GM21619 (cell line): ENCODE data around the gene LAIR1.
"Not testable (repeated sequence)": the region's sequence is repeated elsewhere in the genome, so short reads cannot be mapped to it uniquely, and the experiment has no call there.

Experiments used
- ATAC-seq: cut with Tn5 transposase; IDR thresholded peaks from one replicate; pipeline ENCODE4 v1.9.1; 2021; ENCODE audit not compliant: unreplicated experiment

LAIR1 gene

GRCh38 chr19:54364775-54365257 is at the start of gene LAIR1:
LAIR1 (minus strand) TSS chr19:54364931; CDS start chr19:54364804, 127 bp downstream.
- ATAC-seq = no peak

- ATAC-seq = no peak
Observed at GRCh38 chr19:54414156-54414555, 49.4 kb upstream of the LAIR1 start.

GRCh38 chr19:54412877-54413276 is 48.1 kb upstream of the LAIR1 start:
- no peak for ATAC-seq

- ATAC-seq = no peak
Observed at GRCh38 chr19:54411033-54411432, 46.3 kb upstream of the LAIR1 start.

- no peak for ATAC-seq
Observed at GRCh38 chr19:54408456-54409026, 43.8 kb upstream of the LAIR1 start.

GRCh38 chr19:54407780-54408179 is 43.0 kb upstream of the LAIR1 start:
- ATAC-seq = no peak

GRCh38 chr19:54405628-54406027 is 40.9 kb upstream of the LAIR1 start:
- ATAC-seq = no peak

GRCh38 chr19:54403054-54403453 is 38.3 kb upstream of the LAIR1 start:
- ATAC-seq = no peak

- ATAC-seq = no peak
Observed at GRCh38 chr19:54400913-54401312, 36.2 kb upstream of the LAIR1 start.

GRCh38 chr19:54399189-54399588 is 34.5 kb upstream of the LAIR1 start:
- no peak for ATAC-seq

- no peak for ATAC-seq
Observed at GRCh38 chr19:54395685-54396084, 31.0 kb upstream of the LAIR1 start.

- ATAC-seq = no peak
Observed at GRCh38 chr19:54393381-54393780, 28.6 kb upstream of the LAIR1 start.

GRCh38 chr19:54392105-54392504 is 27.4 kb upstream of the LAIR1 start:
- ATAC-seq = no peak

GRCh38 chr19:54391589-54392061 is 26.9 kb upstream of the LAIR1 start:
- no peak for ATAC-seq

- no peak for ATAC-seq
Observed at GRCh38 chr19:54390942-54391577, 26.3 kb upstream of the LAIR1 start.

- ATAC-seq = no peak
Observed at GRCh38 chr19:54389553-54389952, 24.8 kb upstream of the LAIR1 start.

GRCh38 chr19:54388802-54389139 is 24.0 kb upstream of the LAIR1 start:
- ATAC-seq = no peak

GRCh38 chr19:54387991-54388801 is 23.5 kb upstream of the LAIR1 start:
- ATAC-seq = no peak

- ATAC-seq = no peak
Observed at GRCh38 chr19:54383330-54383729, 18.6 kb upstream of the LAIR1 start.

- ATAC-seq = not testable (repeated sequence)
Observed at GRCh38 chr19:54382041-54382440, 17.3 kb upstream of the LAIR1 start.

- no peak for ATAC-seq
Observed at GRCh38 chr19:54380897-54381296, 16.2 kb upstream of the LAIR1 start.

GRCh38 chr19:54379187-54379678 is 14.5 kb upstream of the LAIR1 start:
- no peak for ATAC-seq
